A673 (cell line): Measurements from ENCODE around the gene RASA3. TPM values are rescaled to one million over a fixed set of nuclear protein-coding genes. Genes with fewer than 3 reads are reported as not detected.

ENCODE experiments used
- BruUV-seq: library from RNA; stranded (reverse); fragments of 400-500 nt; replicated peaks from 2 replicates; lab custom pipeline; 2021; lab: Mats Ljungman, UMichigan
- CTCF ChIA-PET: fragments of 300-600 bp; sonication (Branson Sonifier 250); formaldehyde crosslinking; loops from one replicate; lab custom pipeline; 2022; ENCODE audit warnings: antibody characterized with exemption; lab: Charles Lee
- POLR2A ChIA-PET: fragments of 300-600 bp; sonication (Branson Sonifier 250); formaldehyde crosslinking; loops from one replicate; lab custom pipeline; 2022; ENCODE audit warnings: antibody characterized with exemption; ENCODE audit not compliant: low non-redundant PET; lab: Charles Lee
- DNase-seq: peaks from one replicate; pipeline ENCODE4 v3.0.0-alpha.2; 2015; ENCODE audit warnings: low spot score
- H3K27ac ChIP-seq: fragments of 200-600 bp; sonication (generic); 2 replicates; pipeline ENCODE4 v1.5.1; 2016; ENCODE audit warnings: mixed run types, low read depth, mild to moderate bottlenecking, mixed read lengths, antibody characterized with exemption, low read length; ENCODE audit not compliant: poor library complexity, severe bottlenecking
- H3K27me3 ChIP-seq: fragments of 200-600 bp; sonication (generic); replicated peaks from 2 replicates; pipeline ENCODE4 v1.6.1; 2017; ENCODE audit warnings: mixed run types, low read depth, mild to moderate bottlenecking, mixed read lengths, antibody characterized with exemption, low read length; ENCODE audit not compliant: insufficient read depth, poor library complexity
- H3K36me3 ChIP-seq: fragments of 200-600 bp; sonication (generic); 2 replicates; pipeline ENCODE4 v1.6.1; 2016; ENCODE audit warnings: mixed run types, mild to moderate bottlenecking, mixed read lengths, antibody characterized with exemption, low read length; ENCODE audit not compliant: insufficient read depth, poor library complexity, severe bottlenecking
- H3K4me1 ChIP-seq: fragments of 200-600 bp; sonication (generic); 2 replicates; pipeline ENCODE4 v1.6.1; 2017; ENCODE audit warnings: mixed run types, mild to moderate bottlenecking, mixed read lengths, antibody characterized with exemption, low read length; ENCODE audit not compliant: insufficient read depth, poor library complexity, severe bottlenecking
- H3K4me3 ChIP-seq: fragments of 200-600 bp; sonication (generic); 2 replicates; pipeline ENCODE4 v1.5.1; 2016; ENCODE audit warnings: low read depth, mixed run types, mild to moderate bottlenecking, mixed read lengths, low read length; ENCODE audit not compliant: poor library complexity, severe bottlenecking
- H3K9me3 ChIP-seq: fragments of 200-600 bp; sonication (generic); 2 replicates; pipeline ENCODE4 v1.6.1; 2016; ENCODE audit warnings: mixed run types, low read depth, mild to moderate bottlenecking, mixed read lengths, antibody characterized with exemption, low read length; ENCODE audit not compliant: poor library complexity, severe bottlenecking
- EZH2 ChIP-seq: fragments of 200-600 bp; sonication (generic); IDR thresholded peaks from 2 replicates; pipeline ENCODE4 v1.6.1; 2017; ENCODE audit warnings: borderline replicate concordance, low read depth, mild to moderate bottlenecking, mixed read lengths, antibody characterized with exemption, low read length; ENCODE audit not compliant: poor library complexity, severe bottlenecking
- intact Hi-C: fragments of 100-400 bp; cut with micrococcal nuclease; formaldehyde crosslinking; loops from one replicate; pipeline ENCODE4 v1.10.0; 2022; ENCODE audit not compliant: unreplicated experiment
- total RNA-seq: library from RNA; stranded (reverse); gene quantifications from 2 replicates; pipeline ENCODE4 v1.2.3, GENCODE V29; 2021
- TF ChIP-seq, protein P1 (sequence below): fragments of 300-800, 200-600 bp; sonication (generic); conservative IDR thresholded peaks from 2 replicates; pipeline ENCODE4 v1.5.1; 2017; ENCODE audit warnings: low read depth, mild to moderate bottlenecking, antibody characterized with exemption, low read length, moderate library complexity, mixed read lengths

RASA3 gene
- total RNA-seq, 1 experiment from 2014 or later, result 22.1 TPM

DNA sequence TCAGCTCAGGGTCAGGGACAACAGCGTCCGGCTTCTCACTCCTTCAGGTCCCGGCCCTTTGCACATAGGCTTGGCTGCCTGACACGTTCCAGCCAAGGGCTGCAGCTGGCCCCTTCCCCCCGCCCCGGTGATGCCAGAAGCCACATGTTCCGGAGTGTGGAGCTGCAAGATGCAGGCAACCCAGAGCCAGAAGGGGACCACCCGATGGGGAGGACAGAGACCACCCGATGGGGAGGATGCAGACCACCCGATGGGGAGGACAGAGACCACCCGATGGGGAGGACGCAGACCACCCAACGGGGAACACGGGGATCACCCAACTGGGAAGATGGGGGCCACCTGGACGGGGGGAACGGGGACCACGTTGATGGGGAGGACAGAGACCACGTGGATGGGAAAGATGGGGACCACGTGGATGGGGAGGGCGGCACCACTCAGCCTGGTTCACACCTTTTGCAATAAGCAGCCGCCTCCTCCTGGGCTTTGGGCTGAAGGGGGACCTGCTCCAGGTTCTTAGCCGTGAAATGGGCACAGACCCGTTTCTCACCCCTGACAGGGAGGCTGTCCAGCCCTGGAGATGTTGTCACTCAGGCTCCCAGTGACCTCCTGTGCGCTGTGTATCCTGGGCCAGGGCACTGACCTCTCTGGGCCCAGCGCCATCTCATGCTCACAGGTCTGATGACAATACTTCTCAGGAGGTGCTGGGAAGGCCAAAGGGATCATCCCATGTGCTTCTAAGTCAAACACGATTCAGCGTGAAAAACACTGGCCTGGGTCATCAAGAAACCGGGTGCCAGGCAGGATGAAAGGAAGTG lies 193.1 kb downstream of the RASA3 start:
- no peak overlapping the region for H3K4me3 ChIP-seq
- no peaks in the 10 kb centered on the region for H3K36me3 ChIP-seq
- no peaks in the 10 kb centered on the region for H3K27me3 ChIP-seq
- H3K4me1 ChIP-seq, result no peaks in the 10 kb centered on the region
- no peak overlapping the region for H3K27ac ChIP-seq
- POLR2A ChIA-PET, result no interaction called here
- no peak for DNase-seq
- H3K9me3 ChIP-seq, result no peaks in the 10 kb centered on the region
- CTCF ChIA-PET, result no interaction called here
- intact Hi-C loops, result no loop called here
- no TSS peak for BruUV-seq
- TF ChIP-seq, protein P1, sequence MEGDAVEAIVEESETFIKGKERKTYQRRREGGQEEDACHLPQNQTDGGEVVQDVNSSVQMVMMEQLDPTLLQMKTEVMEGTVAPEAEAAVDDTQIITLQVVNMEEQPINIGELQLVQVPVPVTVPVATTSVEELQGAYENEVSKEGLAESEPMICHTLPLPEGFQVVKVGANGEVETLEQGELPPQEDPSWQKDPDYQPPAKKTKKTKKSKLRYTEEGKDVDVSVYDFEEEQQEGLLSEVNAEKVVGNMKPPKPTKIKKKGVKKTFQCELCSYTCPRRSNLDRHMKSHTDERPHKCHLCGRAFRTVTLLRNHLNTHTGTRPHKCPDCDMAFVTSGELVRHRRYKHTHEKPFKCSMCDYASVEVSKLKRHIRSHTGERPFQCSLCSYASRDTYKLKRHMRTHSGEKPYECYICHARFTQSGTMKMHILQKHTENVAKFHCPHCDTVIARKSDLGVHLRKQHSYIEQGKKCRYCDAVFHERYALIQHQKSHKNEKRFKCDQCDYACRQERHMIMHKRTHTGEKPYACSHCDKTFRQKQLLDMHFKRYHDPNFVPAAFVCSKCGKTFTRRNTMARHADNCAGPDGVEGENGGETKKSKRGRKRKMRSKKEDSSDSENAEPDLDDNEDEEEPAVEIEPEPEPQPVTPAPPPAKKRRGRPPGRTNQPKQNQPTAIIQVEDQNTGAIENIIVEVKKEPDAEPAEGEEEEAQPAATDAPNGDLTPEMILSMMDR, result no peak
- TF ChIP-seq EZH2, result no peak

DNA sequence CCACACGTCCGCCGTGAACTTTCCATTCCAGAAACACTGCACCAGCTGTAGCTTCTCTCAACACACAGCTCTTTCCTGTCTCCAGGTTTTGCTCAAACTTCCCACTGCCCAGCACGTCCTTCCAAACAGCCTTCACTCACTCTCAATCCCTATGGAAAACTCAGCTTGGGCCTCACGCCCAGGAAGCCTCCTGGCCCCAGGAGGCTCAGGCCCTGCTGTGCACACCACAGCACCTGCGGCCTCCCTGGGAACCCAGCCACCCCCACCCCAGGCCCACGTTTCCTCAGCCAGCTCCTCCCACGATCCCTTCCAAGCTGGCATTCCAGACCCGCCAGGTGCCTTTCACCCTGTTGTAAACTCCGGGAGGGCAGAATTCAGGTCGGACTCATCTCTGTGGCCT lies 193.7 kb downstream of the RASA3 start:
- Histone ChIP-seq H3K36me3 (no peaks in the 10 kb centered on the region), H3K27ac (no peak overlapping the region), H3K27me3 (no peaks in the 10 kb centered on the region), H3K9me3 (no peaks in the 10 kb centered on the region), H3K4me1 (no peaks in the 10 kb centered on the region), H3K4me3 (no peak overlapping the region)
- CTCF ChIA-PET, result no interaction called here
- DNase-seq, result no peak
- intact Hi-C loops, result no loop called here
- BruUV-seq, result no TSS peak
- POLR2A ChIA-PET, result no interaction called here
- TF ChIP-seq, protein P1, result no peak
- no peak for TF ChIP-seq EZH2

DNA sequence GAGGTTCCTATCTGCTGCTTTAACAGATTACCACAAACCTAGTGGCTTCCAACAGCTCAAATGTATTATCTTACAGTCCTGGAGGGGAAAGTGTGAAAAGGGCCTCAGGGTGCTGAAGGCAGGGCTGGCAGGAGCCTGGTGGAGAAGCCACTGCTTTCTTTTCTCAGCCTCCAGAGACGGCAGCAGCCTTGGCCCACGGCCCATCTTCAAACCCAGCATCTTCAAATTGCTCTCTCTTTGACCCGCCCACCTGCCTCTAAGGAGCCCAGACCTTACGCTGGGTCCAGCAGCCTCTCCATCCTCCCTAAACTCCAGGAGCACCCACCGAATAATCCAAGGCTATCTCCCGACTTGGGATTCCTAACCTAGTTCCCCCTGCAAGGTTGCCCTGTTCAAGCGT lies 194.2 kb downstream of the RASA3 start:
- Histone ChIP-seq H3K4me1 (no peaks in the 10 kb centered on the region), H3K27me3 (no peaks in the 10 kb centered on the region), H3K36me3 (no peaks in the 10 kb centered on the region), H3K27ac (no peak overlapping the region), H3K9me3 (no peaks in the 10 kb centered on the region), H3K4me3 (no peak overlapping the region)
- CTCF ChIA-PET, result no interaction called here
- DNase-seq, result no peak
- TF ChIP-seq EZH2, result no peak
- TF ChIP-seq, protein P1, result no peak
- intact Hi-C loops, result no loop called here
- no TSS peak for BruUV-seq
- POLR2A ChIA-PET, result no interaction called here
